Activated naive CD4-positive, alpha-beta T cell treated with anti-CD3 and anti-CD28 coated beads, Interleukin-2, amount 10 ng/mL, durations not matched to agents 7 days and 5 days (primary cell): ENCODE results near the gene ING1.
A peak's percentile ranks its signal among the peaks of the same experiment; 100 is the strongest.
"Not testable (repeated sequence)": the region's sequence is repeated elsewhere in the genome, so short reads cannot be mapped to it uniquely, and the experiment has no call there.

Experiments used
- CTCF ChIA-PET: fragments of 350-600 bp; sonication (Branson Sonifier 250); formaldehyde crosslinking; loops from one replicate; lab custom pipeline; 2021; ENCODE audit warnings: antibody characterized with exemption; lab: Charles Lee
- DNase-seq: peaks from one replicate; pipeline ENCODE4 v3.0.0-alpha.2; 2020
- H3K27ac Mint-ChIP-seq: one replicate; pipeline ENCODE4 v1.8.0; 2021; ENCODE audit warnings: mild to moderate bottlenecking, moderate library complexity, mixed read lengths
- H3K27me3 Mint-ChIP-seq: one replicate; pipeline ENCODE4 v1.8.0; 2021; ENCODE audit warnings: mild to moderate bottlenecking, mixed read lengths
- H3K36me3 Mint-ChIP-seq: one replicate; pipeline ENCODE4 v1.8.0; 2021; ENCODE audit warnings: mixed read lengths
- H3K4me1 Mint-ChIP-seq: one replicate; pipeline ENCODE4 v1.8.0; 2021; ENCODE audit warnings: mixed read lengths
- H3K4me3 Mint-ChIP-seq: one replicate; pipeline ENCODE4 v1.8.0; 2021; ENCODE audit warnings: mild to moderate bottlenecking, moderate library complexity, mixed read lengths
- H3K9me3 Mint-ChIP-seq: one replicate; pipeline ENCODE4 v1.8.0; 2021; ENCODE audit warnings: mixed read lengths

The ING1 gene

DNA sequence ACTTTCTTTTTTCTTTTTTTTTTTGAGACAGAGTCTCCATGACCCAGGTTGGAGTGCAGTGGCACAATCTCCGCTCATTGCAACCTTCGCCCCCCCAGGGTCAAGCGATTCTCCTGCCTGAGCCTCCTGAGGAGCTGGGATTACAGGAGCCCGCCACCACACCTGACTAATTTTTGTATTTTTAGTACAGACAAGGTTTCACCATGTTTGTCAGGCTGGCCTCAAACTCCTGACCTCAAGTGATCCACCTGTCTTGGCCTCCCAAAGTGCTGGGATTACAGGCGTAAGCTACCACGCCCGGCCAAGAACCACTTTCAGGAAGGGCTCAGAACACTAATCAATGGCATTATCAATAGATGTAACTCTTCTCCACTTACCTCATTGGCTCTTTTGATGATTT lies 12.4 kb upstream of the ING1 start:
- DNase-seq, H3K27ac Mint-ChIP-seq, H3K27me3 Mint-ChIP-seq, H3K9me3 Mint-ChIP-seq, CTCF ChIA-PET, H3K4me3 Mint-ChIP-seq: not testable (repeated sequence)
- peaks cover 57% of the 10 kb centered on the region for H3K36me3 Mint-ChIP-seq
- peaks cover 44% of the 10 kb centered on the region for H3K4me1 Mint-ChIP-seq

- H3K27ac Mint-ChIP-seq, result no peak overlapping the region
- DNase-seq, result no peak
- CTCF ChIA-PET, result interaction anchor here (0.7 to 1.0 kb wide), 3 partner anchors 13 to 19 kb away, joined by 3 read pairs; no protein-coding TSS in a partner anchor
- H3K4me1 Mint-ChIP-seq, result peaks cover 47% of the 10 kb centered on the region
- no peak overlapping the region for H3K4me3 Mint-ChIP-seq
- H3K36me3 Mint-ChIP-seq, result peaks cover 49% of the 10 kb centered on the region
- H3K27me3 Mint-ChIP-seq, result no peaks in the 10 kb centered on the region
- no peaks in the 10 kb centered on the region for H3K9me3 Mint-ChIP-seq
Observed at GRCh38 chr13:110702089-110702488, 11.4 kb upstream of the ING1 start.

- Mint-ChIP-seq H3K4me3 (no peak overlapping the region), H3K4me1 (peaks cover 48% of the 10 kb centered on the region), H3K9me3 (no peaks in the 10 kb centered on the region), H3K27ac (peak overlapping the region; percentile 16), H3K27me3 (no peaks in the 10 kb centered on the region), H3K36me3 (peaks cover 44% of the 10 kb centered on the region)
- no peak for DNase-seq
- CTCF ChIA-PET, result interaction anchor here (0.7 to 1.0 kb wide), 2 partner anchors 14 to 20 kb away, joined by 3 read pairs; no protein-coding TSS in a partner anchor
Observed at GRCh38 chr13:110702591-110703526, 10.6 kb upstream of the ING1 start.

DNA sequence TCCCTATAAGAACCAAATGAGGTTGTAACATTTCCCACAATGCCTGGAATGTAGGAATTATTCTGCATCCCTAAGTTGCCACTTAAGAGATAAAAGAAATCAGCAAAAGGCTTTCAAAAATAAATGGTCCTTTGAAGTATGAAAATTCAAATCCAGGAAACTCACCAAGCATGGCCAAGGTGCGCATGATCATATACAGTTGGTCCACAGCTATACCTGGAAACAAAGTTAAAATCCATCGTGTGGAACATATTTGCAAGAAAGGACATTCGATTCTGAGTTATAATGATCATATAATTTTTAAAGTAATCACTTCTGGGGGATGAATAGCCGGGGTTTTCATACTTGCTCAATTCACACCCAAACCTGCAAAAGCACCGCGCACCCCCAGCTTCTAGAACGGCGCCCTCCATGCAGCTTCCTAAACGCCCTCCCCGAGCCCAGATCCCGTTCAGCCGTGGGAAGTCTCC lies 8.1 kb upstream of the ING1 start:
- peaks cover 7% of the 10 kb centered on the region for H3K27me3 Mint-ChIP-seq
- peaks cover 43% of the 10 kb centered on the region for H3K4me1 Mint-ChIP-seq
- H3K27ac Mint-ChIP-seq, result peak overlapping the region; percentile 92
- H3K4me3 Mint-ChIP-seq, result peak overlapping the region; percentile 92
- CTCF ChIA-PET, result interaction anchor here (1.1 kb wide), 1 partner anchor 12 kb away, joined by 3 read pairs; no protein-coding TSS in a partner anchor
- H3K36me3 Mint-ChIP-seq, result peaks cover 26% of the 10 kb centered on the region
- no peak for DNase-seq
- H3K9me3 Mint-ChIP-seq, result no peaks in the 10 kb centered on the region

GRCh38 chr13:110705826-110706569 lies 7.5 kb upstream of the ING1 start, which contains the start of gene CARS2:
CARS2 (minus strand) TSS chr13:110706116; CDS start chr13:110706093, 23 bp downstream.
- H3K27ac Mint-ChIP-seq, result peak within 1 kb of the TSS; percentile 92
- peaks cover 22% of the 10 kb centered on the region for H3K36me3 Mint-ChIP-seq
- peaks cover 7% of the 10 kb centered on the region for H3K27me3 Mint-ChIP-seq
- peaks cover 43% of the 10 kb centered on the region for H3K4me1 Mint-ChIP-seq
- no peaks in the 10 kb centered on the region for H3K9me3 Mint-ChIP-seq
- CTCF ChIA-PET, result no interaction called here
- peak; percentile 95 for DNase-seq
- peak within 1 kb of the TSS; percentile 92 for H3K4me3 Mint-ChIP-seq

- H3K4me1 Mint-ChIP-seq, result peaks cover 50% of the 10 kb centered on the region
- H3K27me3 Mint-ChIP-seq, result peaks cover 7% of the 10 kb centered on the region
Observed at GRCh38 chr13:110706570-110707372, 6.7 kb upstream of the ING1 start.

GRCh38 chr13:110712081-110712848 lies 1.2 kb upstream of the ING1 start:
- Mint-ChIP-seq H3K27me3 (peaks cover 14% of the 10 kb centered on the region), H3K9me3 (no peaks in the 10 kb centered on the region), H3K4me3 (peak overlapping the region; percentile 92), H3K36me3 (peaks cover 4% of the 10 kb centered on the region), H3K27ac (peak overlapping the region; percentile 97), H3K4me1 (peaks cover 25% of the 10 kb centered on the region)
- DNase-seq, result peak; percentile 85
- CTCF ChIA-PET, result no interaction called here

More at GRCh38 chr13:110706570-110707372, 6.7 kb upstream of the ING1 start:
- CTCF ChIA-PET, result interaction anchor here (0.8 kb wide), 1 partner anchor 94 kb away, joined by 3 read pairs; no protein-coding TSS in a partner anchor
- Mint-ChIP-seq H3K36me3 (peaks cover 16% of the 10 kb centered on the region), H3K4me3 (peak overlapping the region; percentile 92), H3K9me3 (no peaks in the 10 kb centered on the region), H3K27ac (peak overlapping the region; percentile 78)
- DNase-seq, result no peak

DNA sequence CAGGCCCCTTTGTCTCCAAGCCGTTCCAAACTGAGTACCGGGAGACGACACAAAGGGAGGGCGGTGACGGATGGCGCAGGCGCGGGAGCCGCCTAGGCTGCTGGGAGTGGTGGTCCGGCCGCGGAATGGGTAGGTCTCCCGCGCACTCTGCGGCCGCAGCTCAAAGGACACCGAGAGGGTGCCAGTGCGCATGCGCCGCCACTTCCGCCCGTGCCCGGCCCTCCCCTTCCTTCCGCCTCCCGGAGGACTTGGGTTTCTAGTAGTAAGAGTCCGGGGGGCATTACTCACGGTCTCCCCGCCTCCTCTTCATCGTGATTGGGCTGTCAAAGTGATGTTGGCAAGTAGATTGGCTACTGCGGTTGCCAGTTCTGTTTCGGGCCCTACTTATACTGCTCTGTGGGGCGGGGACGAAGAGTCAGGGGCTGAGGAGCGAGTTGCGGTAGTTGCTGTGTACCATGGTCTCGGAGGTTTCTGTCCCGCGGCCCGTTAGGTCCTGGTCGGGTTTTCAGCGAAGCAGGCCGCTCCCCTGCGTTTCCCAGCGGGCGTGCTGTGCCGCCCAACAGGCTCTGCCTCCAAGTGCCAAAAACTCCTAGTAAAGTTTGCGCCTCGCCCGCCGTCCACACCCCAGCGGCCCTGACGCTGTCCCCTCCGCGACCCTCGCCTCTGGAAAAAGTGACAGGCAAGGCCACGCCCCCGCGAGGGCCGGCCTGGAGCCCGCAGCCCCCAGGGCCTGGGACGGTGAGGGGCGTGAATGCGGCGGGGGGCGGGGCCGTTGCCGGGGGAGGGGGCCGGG lies 455 bp upstream of the ING1 start:
- peak overlapping the region; percentile 92 for H3K4me3 Mint-ChIP-seq
- peak; percentile 99 for DNase-seq
- H3K27ac Mint-ChIP-seq, result peak overlapping the region; percentile 97
- peaks cover 14% of the 10 kb centered on the region for H3K27me3 Mint-ChIP-seq
- CTCF ChIA-PET, result no interaction called here
- no peaks in the 10 kb centered on the region for H3K9me3 Mint-ChIP-seq
- peaks cover 27% of the 10 kb centered on the region for H3K4me1 Mint-ChIP-seq
- peaks cover 4% of the 10 kb centered on the region for H3K36me3 Mint-ChIP-seq

- peaks cover 33% of the 10 kb centered on the region for H3K4me1 Mint-ChIP-seq
- H3K27me3 Mint-ChIP-seq, result peaks cover 11% of the 10 kb centered on the region
- peak overlapping the region; percentile 99 for H3K27ac Mint-ChIP-seq
- H3K36me3 Mint-ChIP-seq, result peaks cover 6% of the 10 kb centered on the region
- no peaks in the 10 kb centered on the region for H3K9me3 Mint-ChIP-seq
- CTCF ChIA-PET, result interaction anchor here (1.4 kb wide), 1 partner anchor 69 kb away, joined by 3 read pairs; no protein-coding TSS in a partner anchor
- DNase-seq, result peak; percentile 82
- peak overlapping the region; percentile 99 for H3K4me3 Mint-ChIP-seq
Observed at GRCh38 chr13:110713981-110714796, 689 bp downstream of the ING1 start.

- Mint-ChIP-seq H3K36me3 (peaks cover 13% of the 10 kb centered on the region), H3K27ac (peak overlapping the region; percentile 99), H3K4me3 (peak overlapping the region; percentile 99), H3K27me3 (peaks cover 6% of the 10 kb centered on the region), H3K9me3 (no peaks in the 10 kb centered on the region), H3K4me1 (peaks cover 33% of the 10 kb centered on the region)
- CTCF ChIA-PET, result interaction anchor here (0.6 to 1.4 kb wide), 3 partner anchors 13 to 492 kb away, joined by 3 read pairs; no protein-coding TSS in a partner anchor
- DNase-seq, result peak; percentile 65
Observed at GRCh38 chr13:110714797-110715394, 1.4 kb downstream of the ING1 start.
